Caco-2 (cell line): ENCODE results near the gene BDKRB2. TPM values are rescaled to one million over a fixed set of nuclear protein-coding genes. Genes with fewer than 3 reads are reported as not detected.

Source experiments
- BruUV-seq: library from RNA; stranded (reverse); fragments of 400-500 nt; replicated peaks from 2 replicates; lab custom pipeline; 2021; lab: Mats Ljungman, UMichigan
- CTCF ChIA-PET: fragments of 300-600 bp; sonication (Branson Sonifier 250); formaldehyde crosslinking; loops from one replicate; lab custom pipeline; 2022; ENCODE audit warnings: antibody characterized with exemption; lab: Charles Lee
- POLR2A ChIA-PET: fragments of 300-600 bp; sonication (Branson Sonifier 250); formaldehyde crosslinking; loops from one replicate; lab custom pipeline; 2022; ENCODE audit warnings: antibody characterized with exemption; lab: Charles Lee
- DNase-seq, 2 experiments: peaks; one replicate each; pipeline versions ENCODE4 v3.0.0 to v3.0.0-alpha.2; 2020 to 2022
- H3K27me3 ChIP-seq: replicated peaks from 2 replicates; pipeline ENCODE4 v1.6.0; 2011; ENCODE audit warnings: low read length; ENCODE audit not compliant: control insufficient read depth, insufficient read depth
- H3K36me3 ChIP-seq: 2 replicates; pipeline ENCODE4 v1.5.1; 2011; ENCODE audit warnings: low read length; ENCODE audit not compliant: control insufficient read depth, insufficient read depth
- H3K4me1 ChIP-seq: fragments of 250-450 bp; sonication (Bioruptor Pico); 2 replicates; pipeline ENCODE4 v1.5.1; 2020; ENCODE audit warnings: mild to moderate bottlenecking
- H3K4me3 ChIP-seq: 2 replicates; pipeline ENCODE4 v1.5.1; 2011; ENCODE audit warnings: low read depth, mild to moderate bottlenecking, control low read depth, low read length
- H3K9me3 ChIP-seq: fragments of 250-450 bp; sonication (Bioruptor Pico); 2 replicates; pipeline ENCODE4 v1.5.1; 2020; ENCODE audit warnings: mild to moderate bottlenecking, moderate library complexity
- H3K27ac Mint-ChIP-seq: one replicate; pipeline ENCODE4 v1.8.0; 2022; ENCODE audit warnings: mixed read lengths; ENCODE audit not compliant: unreplicated experiment
- H3K27me3 Mint-ChIP-seq: one replicate; pipeline ENCODE4 v1.8.0; 2022; ENCODE audit warnings: mixed read lengths; ENCODE audit not compliant: insufficient read depth, unreplicated experiment
- H3K36me3 Mint-ChIP-seq: one replicate; pipeline ENCODE4 v1.8.0; 2022; ENCODE audit warnings: mild to moderate bottlenecking, mixed read lengths; ENCODE audit not compliant: insufficient read depth, unreplicated experiment
- H3K4me1 Mint-ChIP-seq: one replicate; pipeline ENCODE4 v1.8.0; 2022; ENCODE audit warnings: low read depth, mixed read lengths; ENCODE audit not compliant: unreplicated experiment
- H3K4me3 Mint-ChIP-seq: one replicate; pipeline ENCODE4 v1.8.0; 2022; ENCODE audit warnings: mild to moderate bottlenecking, moderate library complexity, mixed read lengths; ENCODE audit not compliant: unreplicated experiment
- H3K9me3 Mint-ChIP-seq: one replicate; pipeline ENCODE4 v1.8.0; 2022; ENCODE audit warnings: mixed read lengths; ENCODE audit not compliant: unreplicated experiment
- intact Hi-C: fragments of 100-400 bp; cut with micrococcal nuclease; formaldehyde crosslinking; loops from one replicate; pipeline ENCODE4 v1.10.0; 2022; ENCODE audit not compliant: unreplicated experiment
- total RNA-seq: library from RNA; stranded (reverse); gene quantifications from 2 replicates; pipeline ENCODE4 v1.2.3, GENCODE V29; 2022
- TF ChIP-seq, protein P1 (sequence below), 2 experiments: fragments of 200-600 bp in 1 of 2; IDR thresholded peaks; 1 replicate in 1 of 2; 2 replicates in 1 of 2; pipeline versions ENCODE4 v1.5.1 to v1.8.0; 2011 to 2022; ENCODE audit warnings: antibody characterized with exemption in 1 of 2, control low read depth in 1 of 2, inconsistent platforms in 1 of 2, low read depth in 1 of 2, low read length in 1 of 2, mild to moderate bottlenecking in 1 of 2, moderate library complexity in 1 of 2; ENCODE audit not compliant: insufficient read depth in 1 of 2, severe bottlenecking in 1 of 2, unreplicated experiment in 1 of 2

The BDKRB2 gene
- total RNA-seq, 1 experiment from 2014 or later = 2.0 TPM

- no peaks in the 10 kb centered on the region for H3K36me3 ChIP-seq
- no TSS peak for BruUV-seq
- H3K36me3 Mint-ChIP-seq = no peaks in the 10 kb centered on the region
- H3K27me3 ChIP-seq = no peaks in the 10 kb centered on the region
- intact Hi-C loops = no loop called here
- H3K4me1 ChIP-seq = peaks cover 9% of the 10 kb centered on the region
- POLR2A ChIA-PET = no interaction called here
- CTCF ChIA-PET = no interaction called here
- no peaks in the 10 kb centered on the region for H3K9me3 ChIP-seq
- peak overlapping the region; percentile 76 for H3K27ac Mint-ChIP-seq
- no peaks in the 10 kb centered on the region for H3K27me3 Mint-ChIP-seq
- no peak overlapping the region for H3K4me3 ChIP-seq
- no peak overlapping the region for H3K4me3 Mint-ChIP-seq
- no peak for DNase-seq
- TF ChIP-seq, protein P1, sequence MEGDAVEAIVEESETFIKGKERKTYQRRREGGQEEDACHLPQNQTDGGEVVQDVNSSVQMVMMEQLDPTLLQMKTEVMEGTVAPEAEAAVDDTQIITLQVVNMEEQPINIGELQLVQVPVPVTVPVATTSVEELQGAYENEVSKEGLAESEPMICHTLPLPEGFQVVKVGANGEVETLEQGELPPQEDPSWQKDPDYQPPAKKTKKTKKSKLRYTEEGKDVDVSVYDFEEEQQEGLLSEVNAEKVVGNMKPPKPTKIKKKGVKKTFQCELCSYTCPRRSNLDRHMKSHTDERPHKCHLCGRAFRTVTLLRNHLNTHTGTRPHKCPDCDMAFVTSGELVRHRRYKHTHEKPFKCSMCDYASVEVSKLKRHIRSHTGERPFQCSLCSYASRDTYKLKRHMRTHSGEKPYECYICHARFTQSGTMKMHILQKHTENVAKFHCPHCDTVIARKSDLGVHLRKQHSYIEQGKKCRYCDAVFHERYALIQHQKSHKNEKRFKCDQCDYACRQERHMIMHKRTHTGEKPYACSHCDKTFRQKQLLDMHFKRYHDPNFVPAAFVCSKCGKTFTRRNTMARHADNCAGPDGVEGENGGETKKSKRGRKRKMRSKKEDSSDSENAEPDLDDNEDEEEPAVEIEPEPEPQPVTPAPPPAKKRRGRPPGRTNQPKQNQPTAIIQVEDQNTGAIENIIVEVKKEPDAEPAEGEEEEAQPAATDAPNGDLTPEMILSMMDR (IDR thresholded peaks at IDR 0.05; ENCODE audit: insufficient read depth in 1 of 2, low read depth in 1 of 2, low read length in 1 of 2, severe bottlenecking in 1 of 2, unreplicated experiment in 1 of 2) = no peak
- H3K4me1 Mint-ChIP-seq = peaks cover 21% of the 10 kb centered on the region
- no peaks in the 10 kb centered on the region for H3K9me3 Mint-ChIP-seq
These were observed 47.8 kb downstream of the BDKRB2 start for GRCh38 chr14:96252323-96252998.

DNA sequence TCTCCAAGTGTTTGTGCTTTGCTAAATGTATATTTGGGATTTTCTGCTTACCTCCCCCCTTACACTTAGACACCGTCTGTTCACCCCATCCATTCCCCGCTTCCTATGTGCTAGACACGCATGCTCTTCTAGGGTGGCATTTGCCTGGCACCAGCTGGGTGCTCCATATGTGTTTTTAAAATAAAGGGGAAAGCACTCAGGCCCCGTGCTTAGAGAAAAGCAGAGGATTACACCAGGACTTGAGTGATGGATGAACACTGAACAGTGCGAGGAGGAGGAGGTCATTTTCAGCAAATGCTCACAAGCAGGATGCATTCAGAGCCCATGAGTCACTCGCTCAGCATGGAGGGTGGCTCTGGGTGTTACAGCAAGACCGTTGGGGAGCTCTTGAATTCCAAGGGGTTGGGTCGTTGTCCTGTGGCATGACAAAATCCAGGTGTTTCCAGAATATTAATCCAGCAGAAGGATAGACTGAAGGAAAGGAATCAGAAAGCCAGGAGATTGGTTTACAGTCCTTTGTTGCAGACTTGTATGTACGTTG is 48.4 kb downstream of the BDKRB2 start:
- H3K36me3 ChIP-seq = no peaks in the 10 kb centered on the region
- H3K4me1 ChIP-seq = peaks cover 9% of the 10 kb centered on the region
- no peaks in the 10 kb centered on the region for H3K27me3 ChIP-seq
- no peaks in the 10 kb centered on the region for H3K27me3 Mint-ChIP-seq
- H3K9me3 Mint-ChIP-seq = no peaks in the 10 kb centered on the region
- peaks cover 21% of the 10 kb centered on the region for H3K4me1 Mint-ChIP-seq
- TF ChIP-seq, protein P1 (IDR thresholded peaks at IDR 0.05; ENCODE audit: insufficient read depth in 1 of 2, low read depth in 1 of 2, low read length in 1 of 2, severe bottlenecking in 1 of 2, unreplicated experiment in 1 of 2) = no peak
- DNase-seq = peak; percentile 37 to 65
- H3K27ac Mint-ChIP-seq = peak overlapping the region; percentile 29
- no TSS peak for BruUV-seq
- intact Hi-C loops = no loop called here
- no peaks in the 10 kb centered on the region for H3K36me3 Mint-ChIP-seq
- H3K9me3 ChIP-seq = no peaks in the 10 kb centered on the region
- no peak overlapping the region for H3K4me3 ChIP-seq
- ChIA-PET POLR2A (no interaction called here), CTCF (no interaction called here)
- no peak overlapping the region for H3K4me3 Mint-ChIP-seq

GRCh38 chr14:96254687-96255086 is 50.0 kb downstream of the BDKRB2 start:
- no TSS peak for BruUV-seq
- Mint-ChIP-seq H3K36me3 (no peaks in the 10 kb centered on the region), H3K27ac (no peak overlapping the region), H3K4me3 (no peak overlapping the region), H3K4me1 (peaks cover 21% of the 10 kb centered on the region), H3K9me3 (no peaks in the 10 kb centered on the region), H3K27me3 (no peaks in the 10 kb centered on the region)
- POLR2A ChIA-PET = no interaction called here
- H3K4me3 ChIP-seq = no peak overlapping the region
- intact Hi-C loops = no loop called here
- no peaks in the 10 kb centered on the region for H3K36me3 ChIP-seq
- no peak for DNase-seq
- no peaks in the 10 kb centered on the region for H3K27me3 ChIP-seq
- H3K4me1 ChIP-seq = peaks cover 9% of the 10 kb centered on the region
- H3K9me3 ChIP-seq = no peaks in the 10 kb centered on the region; the same call in 1 of the 2 replicates
- CTCF ChIA-PET = no interaction called here
- TF ChIP-seq, protein P1 (IDR thresholded peaks at IDR 0.05; ENCODE audit: insufficient read depth in 1 of 2, low read depth in 1 of 2, low read length in 1 of 2, severe bottlenecking in 1 of 2, unreplicated experiment in 1 of 2) = no peak
